Neural cell (in vitro differentiated cells): ENCODE data around the gene SDCCAG8. TPM values are rescaled to one million over a fixed set of nuclear protein-coding genes. Genes with fewer than 3 reads are reported as not detected.

Experiments
- H2AFZ ChIP-seq: fragments of 200-600, 300-800 bp; sonication (generic), shearing (Covaris generic); 2 replicates; pipeline ENCODE4 v1.6.0; 2014; ENCODE audit warnings: low read depth, mild to moderate bottlenecking, antibody characterized with exemption, low read length, moderate library complexity
- H3F3A ChIP-seq: fragments of 200-600 bp; shearing (Covaris generic); 2 replicates; pipeline ENCODE4 v1.6.1; 2016; ENCODE audit warnings: mild to moderate bottlenecking, moderate library complexity, mixed read lengths, antibody characterized with exemption, low read length; ENCODE audit not compliant: insufficient read depth, poor library complexity, severe bottlenecking
- H3K27ac ChIP-seq: fragments of 200-600, 300-800 bp; sonication (generic), shearing (Covaris generic); 2 replicates; pipeline ENCODE4 v1.5.1; 2014; ENCODE audit warnings: mild to moderate bottlenecking, low read length, moderate library complexity
- H3K27me3 ChIP-seq: fragments of 300-800, 200-600 bp; sonication (generic), shearing (Covaris generic); 2 replicates; pipeline ENCODE4 v1.6.0; 2014; ENCODE audit warnings: mild to moderate bottlenecking, low read depth, low read length, moderate library complexity; ENCODE audit not compliant: insufficient read depth
- H3K36me3 ChIP-seq: fragments of 300-800, 200-600 bp; sonication (generic), shearing (Covaris generic); 2 replicates; pipeline ENCODE4 v1.5.1; 2014; ENCODE audit warnings: mild to moderate bottlenecking, antibody characterized with exemption, low read length, moderate library complexity; ENCODE audit not compliant: insufficient read depth
- H3K4me2 ChIP-seq: fragments of 300-800, 200-600 bp; sonication (generic), shearing (Covaris generic); 2 replicates; pipeline ENCODE4 v1.6.0; 2014; ENCODE audit warnings: mild to moderate bottlenecking, low read length
- H3K4me3 ChIP-seq: fragments of 300-800, 200-600 bp; sonication (generic), shearing (Covaris generic); 2 replicates; pipeline ENCODE4 v1.5.1; 2014; ENCODE audit warnings: mild to moderate bottlenecking, low read length, moderate library complexity
- H3K79me2 ChIP-seq: fragments of 200-600 bp; shearing (Covaris generic); replicated peaks from 2 replicates; pipeline ENCODE4 v1.6.0; 2014; ENCODE audit warnings: mild to moderate bottlenecking, low read length, moderate library complexity; ENCODE audit not compliant: insufficient read depth
- H3K9ac ChIP-seq: fragments of 300-800, 200-600 bp; sonication (generic), shearing (Covaris generic); 2 replicates; pipeline ENCODE4 v1.6.1; 2016; ENCODE audit warnings: mild to moderate bottlenecking, low read length, mixed read lengths
- H3K9me2 ChIP-seq: fragments of 200-600 bp; shearing (Covaris generic); 2 replicates; pipeline ENCODE4 v1.6.1; 2016; ENCODE audit warnings: mild to moderate bottlenecking, low read length, mixed read lengths; ENCODE audit not compliant: insufficient read depth
- H3K9me3 ChIP-seq: fragments of 200-600, 300-800 bp; sonication (generic), shearing (Covaris generic); 2 replicates; pipeline ENCODE4 v1.6.1; 2016; ENCODE audit warnings: mild to moderate bottlenecking, mixed run types, low read length, moderate library complexity, mixed read lengths
- H4K20me1 ChIP-seq: fragments of 200-600 bp; shearing (Covaris generic); 2 replicates; pipeline ENCODE4 v1.6.1; 2016; ENCODE audit warnings: mild to moderate bottlenecking, mixed run types; ENCODE audit not compliant: insufficient read depth
- EP300 ChIP-seq: fragments of 450-650 bp; conservative IDR thresholded peaks from 2 replicates; pipeline ENCODE4 v1.6.1; 2014; ENCODE audit warnings: antibody characterized with exemption, mild to moderate bottlenecking, moderate library complexity; ENCODE audit not compliant: poor library complexity, severe bottlenecking
- EZH2 ChIP-seq: fragments of 200-600, 300-800 bp; shearing (Covaris generic), sonication (generic); IDR thresholded peaks from 2 replicates; pipeline ENCODE4 v1.6.1; 2014; ENCODE audit warnings: antibody characterized with exemption, low read length, borderline replicate concordance, mild to moderate bottlenecking; ENCODE audit not compliant: insufficient read depth, poor library complexity, severe bottlenecking
- MXI1 ChIP-seq: fragments of 450-650 bp; conservative IDR thresholded peaks from 2 replicates; pipeline ENCODE4 v1.6.1; 2014; ENCODE audit warnings: antibody characterized with exemption, mild to moderate bottlenecking; ENCODE audit not compliant: poor library complexity, severe bottlenecking
- POLR2AphosphoS5 ChIP-seq: IDR thresholded peaks from 2 replicates; pipeline ENCODE4 v1.6.1; 2012
- RAD21 ChIP-seq: fragments of 450-650 bp; conservative IDR thresholded peaks from 2 replicates; pipeline ENCODE4 v1.6.1; 2014; ENCODE audit warnings: antibody characterized with exemption, mild to moderate bottlenecking, moderate library complexity
- SMC3 ChIP-seq: fragments of 450-650 bp; conservative IDR thresholded peaks from 2 replicates; pipeline ENCODE4 v1.6.1; 2014; ENCODE audit warnings: antibody characterized with exemption, mild to moderate bottlenecking, moderate library complexity; ENCODE audit not compliant: poor library complexity
- TAF1 ChIP-seq: IDR thresholded peaks from 2 replicates; pipeline ENCODE4 v1.6.1; 2012; ENCODE audit warnings: low read depth
- polyA plus RNA-seq: library from polyadenylated mRNA; depleted of rRNA; stranded (reverse); fragments of >200 nt; gene quantifications from 2 replicates; pipeline ENCODE4 v1.2.3, GENCODE V29; 2014
- TF ChIP-seq, protein P1 (sequence below): IDR thresholded peaks from 2 replicates; pipeline ENCODE4 v1.6.1; 2012; ENCODE audit warnings: borderline replicate concordance
- TF ChIP-seq, protein P2 (sequence below): fragments of 450-650 bp; IDR thresholded peaks from 2 replicates; pipeline ENCODE4 v1.5.1; 2014; ENCODE audit warnings: antibody characterized with exemption, mild to moderate bottlenecking, moderate library complexity; ENCODE audit not compliant: poor library complexity, severe bottlenecking

Gene SDCCAG8
- polyA plus RNA-seq, 1 donor from 2014 or later = 32.2 TPM

DNA sequence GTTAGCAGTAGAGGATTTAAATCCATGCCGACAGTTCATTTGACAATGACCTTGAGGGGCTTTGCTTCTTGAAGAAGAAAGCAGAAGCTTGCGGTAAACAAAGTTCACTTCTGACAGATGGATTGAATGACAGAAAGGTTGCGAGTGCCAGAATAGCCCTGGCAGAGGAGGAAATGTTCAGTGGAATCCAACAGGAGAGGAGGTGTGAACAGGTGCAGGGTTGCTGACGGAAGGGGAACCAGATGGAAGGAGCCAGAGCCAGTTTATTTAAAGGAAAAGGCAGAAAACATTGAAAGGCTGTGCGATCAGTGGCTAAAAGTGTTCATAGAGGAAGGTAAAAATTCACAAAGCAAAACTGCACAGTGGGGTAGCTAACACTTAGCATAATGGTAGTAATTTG, 141.0 kb downstream of the SDCCAG8 start:
- Histone ChIP-seq H3F3A (no peaks in the 10 kb centered on the region), H2AFZ (no peak overlapping the region), H3K4me3 (no peak overlapping the region), H3K9ac (no peak overlapping the region), H3K9me2 (no peaks in the 10 kb centered on the region), H3K9me3 (no peaks in the 10 kb centered on the region), H3K79me2 (no peaks in the 10 kb centered on the region), H3K27ac (no peak overlapping the region), H3K36me3 (no peaks in the 10 kb centered on the region), H3K4me2 (no peak overlapping the region), H3K27me3 (no peaks in the 10 kb centered on the region), H4K20me1 (no peaks in the 10 kb centered on the region)
- TF ChIP-seq, protein P1, sequence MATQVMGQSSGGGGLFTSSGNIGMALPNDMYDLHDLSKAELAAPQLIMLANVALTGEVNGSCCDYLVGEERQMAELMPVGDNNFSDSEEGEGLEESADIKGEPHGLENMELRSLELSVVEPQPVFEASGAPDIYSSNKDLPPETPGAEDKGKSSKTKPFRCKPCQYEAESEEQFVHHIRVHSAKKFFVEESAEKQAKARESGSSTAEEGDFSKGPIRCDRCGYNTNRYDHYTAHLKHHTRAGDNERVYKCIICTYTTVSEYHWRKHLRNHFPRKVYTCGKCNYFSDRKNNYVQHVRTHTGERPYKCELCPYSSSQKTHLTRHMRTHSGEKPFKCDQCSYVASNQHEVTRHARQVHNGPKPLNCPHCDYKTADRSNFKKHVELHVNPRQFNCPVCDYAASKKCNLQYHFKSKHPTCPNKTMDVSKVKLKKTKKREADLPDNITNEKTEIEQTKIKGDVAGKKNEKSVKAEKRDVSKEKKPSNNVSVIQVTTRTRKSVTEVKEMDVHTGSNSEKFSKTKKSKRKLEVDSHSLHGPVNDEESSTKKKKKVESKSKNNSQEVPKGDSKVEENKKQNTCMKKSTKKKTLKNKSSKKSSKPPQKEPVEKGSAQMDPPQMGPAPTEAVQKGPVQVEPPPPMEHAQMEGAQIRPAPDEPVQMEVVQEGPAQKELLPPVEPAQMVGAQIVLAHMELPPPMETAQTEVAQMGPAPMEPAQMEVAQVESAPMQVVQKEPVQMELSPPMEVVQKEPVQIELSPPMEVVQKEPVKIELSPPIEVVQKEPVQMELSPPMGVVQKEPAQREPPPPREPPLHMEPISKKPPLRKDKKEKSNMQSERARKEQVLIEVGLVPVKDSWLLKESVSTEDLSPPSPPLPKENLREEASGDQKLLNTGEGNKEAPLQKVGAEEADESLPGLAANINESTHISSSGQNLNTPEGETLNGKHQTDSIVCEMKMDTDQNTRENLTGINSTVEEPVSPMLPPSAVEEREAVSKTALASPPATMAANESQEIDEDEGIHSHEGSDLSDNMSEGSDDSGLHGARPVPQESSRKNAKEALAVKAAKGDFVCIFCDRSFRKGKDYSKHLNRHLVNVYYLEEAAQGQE = no peak
- TF ChIP-seq, protein P2, sequence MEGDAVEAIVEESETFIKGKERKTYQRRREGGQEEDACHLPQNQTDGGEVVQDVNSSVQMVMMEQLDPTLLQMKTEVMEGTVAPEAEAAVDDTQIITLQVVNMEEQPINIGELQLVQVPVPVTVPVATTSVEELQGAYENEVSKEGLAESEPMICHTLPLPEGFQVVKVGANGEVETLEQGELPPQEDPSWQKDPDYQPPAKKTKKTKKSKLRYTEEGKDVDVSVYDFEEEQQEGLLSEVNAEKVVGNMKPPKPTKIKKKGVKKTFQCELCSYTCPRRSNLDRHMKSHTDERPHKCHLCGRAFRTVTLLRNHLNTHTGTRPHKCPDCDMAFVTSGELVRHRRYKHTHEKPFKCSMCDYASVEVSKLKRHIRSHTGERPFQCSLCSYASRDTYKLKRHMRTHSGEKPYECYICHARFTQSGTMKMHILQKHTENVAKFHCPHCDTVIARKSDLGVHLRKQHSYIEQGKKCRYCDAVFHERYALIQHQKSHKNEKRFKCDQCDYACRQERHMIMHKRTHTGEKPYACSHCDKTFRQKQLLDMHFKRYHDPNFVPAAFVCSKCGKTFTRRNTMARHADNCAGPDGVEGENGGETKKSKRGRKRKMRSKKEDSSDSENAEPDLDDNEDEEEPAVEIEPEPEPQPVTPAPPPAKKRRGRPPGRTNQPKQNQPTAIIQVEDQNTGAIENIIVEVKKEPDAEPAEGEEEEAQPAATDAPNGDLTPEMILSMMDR = no peak
- TF ChIP-seq SMC3 (no peak), EP300 (no peak), POLR2AphosphoS5 (no peak), EZH2 (no peak), MXI1 (no peak)

DNA sequence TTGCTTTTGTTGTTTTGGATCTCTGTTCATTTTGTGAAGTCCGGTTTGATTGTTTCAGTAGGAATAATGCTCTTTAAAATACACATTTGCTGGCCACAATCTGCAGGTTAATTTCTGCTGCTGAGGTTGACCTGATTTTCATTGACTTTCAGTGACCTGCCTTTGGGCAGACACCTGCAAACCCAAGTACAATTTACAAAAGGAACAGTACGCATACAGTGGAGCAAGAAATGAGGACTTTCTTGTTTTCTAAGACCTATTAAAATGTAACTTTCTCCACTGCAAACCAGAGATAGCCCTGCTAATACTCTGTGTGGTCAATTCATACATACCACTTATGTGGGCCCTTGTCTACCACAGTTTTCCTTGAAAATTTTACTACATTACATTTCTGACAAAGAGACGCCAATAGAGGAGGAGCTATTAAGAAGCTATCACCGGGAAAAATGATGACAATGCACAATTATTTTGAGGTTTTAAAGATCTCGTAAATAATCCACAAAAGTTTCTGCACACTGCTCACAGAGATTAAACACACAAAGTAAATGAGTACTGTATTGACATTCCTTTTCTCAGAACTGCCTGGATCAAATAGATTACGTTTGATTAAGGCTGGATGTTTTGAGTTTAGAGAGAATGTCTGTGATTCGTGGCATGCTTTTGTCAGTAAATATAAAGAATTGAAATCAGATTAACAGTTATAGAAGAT, 141.9 kb downstream of the SDCCAG8 start:
- H3K36me3 ChIP-seq = no peaks in the 10 kb centered on the region
- TF ChIP-seq POLR2AphosphoS5 (no peak), EP300 (no peak), TAF1 (no peak), MXI1 (no peak), SMC3 (no peak), RAD21 (no peak), EZH2 (no peak)
- TF ChIP-seq, protein P2 = no peak
- TF ChIP-seq, protein P1 = no peak
- no peaks in the 10 kb centered on the region for H4K20me1 ChIP-seq
- no peak overlapping the region for H3K27ac ChIP-seq
- no peaks in the 10 kb centered on the region for H3F3A ChIP-seq
- H3K9me2 ChIP-seq = no peaks in the 10 kb centered on the region
- no peak overlapping the region for H3K4me2 ChIP-seq
- H3K79me2 ChIP-seq = no peaks in the 10 kb centered on the region
- no peaks in the 10 kb centered on the region for H3K9me3 ChIP-seq
- H3K9ac ChIP-seq = no peak overlapping the region
- H2AFZ ChIP-seq = no peak overlapping the region
- H3K27me3 ChIP-seq = no peaks in the 10 kb centered on the region
- H3K4me3 ChIP-seq = no peak overlapping the region
